Measurements from ENCODE around the gene MTMR10. TPM values are rescaled to one million over a fixed set of nuclear protein-coding genes. Genes with fewer than 3 reads are reported as not detected.
A peak's percentile ranks its signal among the peaks of the same experiment; 100 is the strongest.

Gene MTMR10
- polyA plus RNA-seq, 1 donor from 2014 or later: 2.3 TPM

DNA sequence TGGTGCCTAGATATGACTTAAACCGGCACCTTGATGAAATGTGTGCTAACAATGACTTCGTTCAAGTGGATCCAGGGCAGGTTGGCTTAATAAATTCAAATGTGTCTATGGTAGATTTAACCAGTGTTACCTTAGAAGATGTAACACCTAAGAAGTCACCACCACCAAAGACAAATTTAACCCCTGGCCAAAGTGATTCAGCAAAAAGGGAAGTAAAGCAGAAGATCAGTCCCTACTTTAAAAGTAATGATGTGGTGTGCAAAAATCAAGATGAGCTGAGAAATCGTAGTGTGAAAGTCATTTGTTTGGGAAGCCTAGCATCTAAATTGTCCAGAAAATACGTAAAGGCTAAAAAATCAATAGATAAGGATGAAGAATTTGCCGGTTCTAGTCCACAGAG is 86.6 kb downstream of the MTMR10 start:
- Histone ChIP-seq H3K9ac (ENCODE audit: low read length) (peak overlapping the region; percentile 81), H3K4me3 (ENCODE audit: low read length) (peak overlapping the region; percentile 82), H4K20me1 (ENCODE audit: insufficient read depth) (no peaks in the 10 kb centered on the region), H3K9me2 (ENCODE audit: insufficient read depth, low read length) (no peaks in the 10 kb centered on the region), H3K9me3 (ENCODE audit: low read length) (no peaks in the 10 kb centered on the region), H3K36me3 (ENCODE audit: insufficient read depth, low read length) (no peaks in the 10 kb centered on the region), H3K79me2 (replicated peaks; ENCODE audit: insufficient read depth, low read length) (no peaks in the 10 kb centered on the region), H2AFZ (ENCODE audit: low read depth, low read length) (no peak overlapping the region), H3K4me2 (ENCODE audit: low read length) (peak overlapping the region; percentile 91), H3K27me3 (ENCODE audit: insufficient read depth, low read depth, low read length) (no peaks in the 10 kb centered on the region), H3F3A (ENCODE audit: insufficient read depth, low read length, poor library complexity, severe bottlenecking) (no peaks in the 10 kb centered on the region), H3K27ac (ENCODE audit: low read length) (no peak overlapping the region)
- no peak for TF ChIP-seq RAD21 (conservative IDR thresholded peaks at IDR 0.05)
- TF ChIP-seq, protein P1, sequence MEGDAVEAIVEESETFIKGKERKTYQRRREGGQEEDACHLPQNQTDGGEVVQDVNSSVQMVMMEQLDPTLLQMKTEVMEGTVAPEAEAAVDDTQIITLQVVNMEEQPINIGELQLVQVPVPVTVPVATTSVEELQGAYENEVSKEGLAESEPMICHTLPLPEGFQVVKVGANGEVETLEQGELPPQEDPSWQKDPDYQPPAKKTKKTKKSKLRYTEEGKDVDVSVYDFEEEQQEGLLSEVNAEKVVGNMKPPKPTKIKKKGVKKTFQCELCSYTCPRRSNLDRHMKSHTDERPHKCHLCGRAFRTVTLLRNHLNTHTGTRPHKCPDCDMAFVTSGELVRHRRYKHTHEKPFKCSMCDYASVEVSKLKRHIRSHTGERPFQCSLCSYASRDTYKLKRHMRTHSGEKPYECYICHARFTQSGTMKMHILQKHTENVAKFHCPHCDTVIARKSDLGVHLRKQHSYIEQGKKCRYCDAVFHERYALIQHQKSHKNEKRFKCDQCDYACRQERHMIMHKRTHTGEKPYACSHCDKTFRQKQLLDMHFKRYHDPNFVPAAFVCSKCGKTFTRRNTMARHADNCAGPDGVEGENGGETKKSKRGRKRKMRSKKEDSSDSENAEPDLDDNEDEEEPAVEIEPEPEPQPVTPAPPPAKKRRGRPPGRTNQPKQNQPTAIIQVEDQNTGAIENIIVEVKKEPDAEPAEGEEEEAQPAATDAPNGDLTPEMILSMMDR (IDR thresholded peaks at IDR 0.05; ENCODE audit: poor library complexity, severe bottlenecking): no peak
- no peak for TF ChIP-seq TAF1 (IDR thresholded peaks at IDR 0.05; ENCODE audit: low read depth)
- no peak for TF ChIP-seq EP300 (conservative IDR thresholded peaks at IDR 0.05; ENCODE audit: poor library complexity, severe bottlenecking)
- TF ChIP-seq, protein P2, sequence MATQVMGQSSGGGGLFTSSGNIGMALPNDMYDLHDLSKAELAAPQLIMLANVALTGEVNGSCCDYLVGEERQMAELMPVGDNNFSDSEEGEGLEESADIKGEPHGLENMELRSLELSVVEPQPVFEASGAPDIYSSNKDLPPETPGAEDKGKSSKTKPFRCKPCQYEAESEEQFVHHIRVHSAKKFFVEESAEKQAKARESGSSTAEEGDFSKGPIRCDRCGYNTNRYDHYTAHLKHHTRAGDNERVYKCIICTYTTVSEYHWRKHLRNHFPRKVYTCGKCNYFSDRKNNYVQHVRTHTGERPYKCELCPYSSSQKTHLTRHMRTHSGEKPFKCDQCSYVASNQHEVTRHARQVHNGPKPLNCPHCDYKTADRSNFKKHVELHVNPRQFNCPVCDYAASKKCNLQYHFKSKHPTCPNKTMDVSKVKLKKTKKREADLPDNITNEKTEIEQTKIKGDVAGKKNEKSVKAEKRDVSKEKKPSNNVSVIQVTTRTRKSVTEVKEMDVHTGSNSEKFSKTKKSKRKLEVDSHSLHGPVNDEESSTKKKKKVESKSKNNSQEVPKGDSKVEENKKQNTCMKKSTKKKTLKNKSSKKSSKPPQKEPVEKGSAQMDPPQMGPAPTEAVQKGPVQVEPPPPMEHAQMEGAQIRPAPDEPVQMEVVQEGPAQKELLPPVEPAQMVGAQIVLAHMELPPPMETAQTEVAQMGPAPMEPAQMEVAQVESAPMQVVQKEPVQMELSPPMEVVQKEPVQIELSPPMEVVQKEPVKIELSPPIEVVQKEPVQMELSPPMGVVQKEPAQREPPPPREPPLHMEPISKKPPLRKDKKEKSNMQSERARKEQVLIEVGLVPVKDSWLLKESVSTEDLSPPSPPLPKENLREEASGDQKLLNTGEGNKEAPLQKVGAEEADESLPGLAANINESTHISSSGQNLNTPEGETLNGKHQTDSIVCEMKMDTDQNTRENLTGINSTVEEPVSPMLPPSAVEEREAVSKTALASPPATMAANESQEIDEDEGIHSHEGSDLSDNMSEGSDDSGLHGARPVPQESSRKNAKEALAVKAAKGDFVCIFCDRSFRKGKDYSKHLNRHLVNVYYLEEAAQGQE (IDR thresholded peaks at IDR 0.05; ENCODE audit: borderline replicate concordance): no peak
- TF ChIP-seq MXI1 (conservative IDR thresholded peaks at IDR 0.05; ENCODE audit: poor library complexity, severe bottlenecking): no peak
- no peak for TF ChIP-seq EZH2 (IDR thresholded peaks at IDR 0.05; ENCODE audit: borderline replicate concordance, insufficient read depth, low read length, poor library complexity, severe bottlenecking)
- TF ChIP-seq SMC3 (conservative IDR thresholded peaks at IDR 0.05; ENCODE audit: poor library complexity): no peak
- no peak for TF ChIP-seq POLR2AphosphoS5 (IDR thresholded peaks at IDR 0.05)

DNA sequence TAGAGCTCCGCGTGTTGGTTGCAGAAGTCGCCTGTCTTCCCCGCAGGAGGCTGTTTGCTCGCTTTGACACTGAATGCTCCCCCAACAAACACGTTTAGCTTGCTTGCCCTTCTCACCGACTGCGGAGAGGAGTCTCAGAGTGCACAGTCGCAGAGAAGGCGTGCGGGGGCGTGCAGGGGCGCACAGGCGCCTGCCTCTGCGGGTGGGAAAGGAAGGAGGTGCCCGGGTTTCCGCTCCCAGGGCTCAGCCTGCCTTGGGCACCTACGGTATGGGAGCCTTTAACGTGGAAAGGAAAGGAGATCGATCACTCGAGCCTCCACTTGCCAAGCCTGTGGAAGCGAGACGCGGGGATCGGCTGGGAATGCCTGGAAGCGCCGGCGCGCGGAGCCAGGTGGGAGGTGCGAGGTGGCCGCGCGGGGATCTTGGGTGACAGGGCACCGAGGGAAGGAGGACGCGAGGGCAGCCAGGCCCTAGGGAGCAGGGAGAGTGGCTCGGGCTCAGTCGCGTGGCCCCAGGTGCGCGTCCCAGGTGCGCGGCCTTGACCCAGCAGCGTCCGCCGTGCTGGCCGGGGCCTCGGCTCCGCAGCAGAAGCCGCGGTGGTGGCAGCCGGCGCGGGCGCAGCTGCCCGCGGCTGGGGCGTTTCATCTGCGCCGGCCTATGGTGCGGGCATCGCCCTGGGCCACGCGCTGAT is 87.8 kb downstream of the MTMR10 start, which contains the start of gene FAN1:
FAN1 (plus strand) TSS at position 419 of the 691 bp plus-strand sequence. CDS start 749 bp downstream, outside the sequence.
- TF ChIP-seq SMC3 (conservative IDR thresholded peaks at IDR 0.05; ENCODE audit: poor library complexity) (peak; percentile 70), EP300 (conservative IDR thresholded peaks at IDR 0.05; ENCODE audit: poor library complexity, severe bottlenecking) (peak; percentile 75), RAD21 (conservative IDR thresholded peaks at IDR 0.05) (peak; percentile 67), EZH2 (IDR thresholded peaks at IDR 0.05; ENCODE audit: borderline replicate concordance, insufficient read depth, low read length, poor library complexity, severe bottlenecking) (no peak), POLR2AphosphoS5 (IDR thresholded peaks at IDR 0.05) (peak; percentile 92), MXI1 (conservative IDR thresholded peaks at IDR 0.05; ENCODE audit: poor library complexity, severe bottlenecking) (peak; percentile 95), TAF1 (IDR thresholded peaks at IDR 0.05; ENCODE audit: low read depth) (peak; percentile 49)
- TF ChIP-seq, protein P1 (IDR thresholded peaks at IDR 0.05; ENCODE audit: poor library complexity, severe bottlenecking): peak; percentile 45
- TF ChIP-seq, protein P2 (IDR thresholded peaks at IDR 0.05; ENCODE audit: borderline replicate concordance): peak; percentile 86
- no peaks in the 10 kb centered on the region for H3K79me2 ChIP-seq (replicated peaks; ENCODE audit: insufficient read depth, low read length)
- peak within 1 kb of the TSS; percentile 82 for H3K4me3 ChIP-seq (ENCODE audit: low read length)
- H3K4me2 ChIP-seq (ENCODE audit: low read length): peak within 1 kb of the TSS; percentile 91
- H3K9ac ChIP-seq (ENCODE audit: low read length): peak within 1 kb of the TSS; percentile 81
- H4K20me1 ChIP-seq (ENCODE audit: insufficient read depth): no peaks in the 10 kb centered on the region
- no peaks in the 10 kb centered on the region for H3K36me3 ChIP-seq (ENCODE audit: insufficient read depth, low read length)
- peak within 1 kb of the TSS; percentile 78 for H2AFZ ChIP-seq (ENCODE audit: low read depth, low read length)
- H3K9me2 ChIP-seq (ENCODE audit: insufficient read depth, low read length): no peaks in the 10 kb centered on the region
- H3F3A ChIP-seq (ENCODE audit: insufficient read depth, low read length, poor library complexity, severe bottlenecking): no peaks in the 10 kb centered on the region
- H3K27ac ChIP-seq (ENCODE audit: low read length): peak within 1 kb of the TSS; percentile 77
- H3K9me3 ChIP-seq (ENCODE audit: low read length): no peaks in the 10 kb centered on the region
- no peaks in the 10 kb centered on the region for H3K27me3 ChIP-seq (ENCODE audit: insufficient read depth, low read depth, low read length)

All from neural cell (in vitro differentiated cells).